ENCODE results near the gene FBXW12.
"Not testable (repeated sequence)": the region's sequence is repeated elsewhere in the genome, so short reads cannot be mapped to it uniquely, and the experiment has no call there.

The FBXW12 gene, protein sequence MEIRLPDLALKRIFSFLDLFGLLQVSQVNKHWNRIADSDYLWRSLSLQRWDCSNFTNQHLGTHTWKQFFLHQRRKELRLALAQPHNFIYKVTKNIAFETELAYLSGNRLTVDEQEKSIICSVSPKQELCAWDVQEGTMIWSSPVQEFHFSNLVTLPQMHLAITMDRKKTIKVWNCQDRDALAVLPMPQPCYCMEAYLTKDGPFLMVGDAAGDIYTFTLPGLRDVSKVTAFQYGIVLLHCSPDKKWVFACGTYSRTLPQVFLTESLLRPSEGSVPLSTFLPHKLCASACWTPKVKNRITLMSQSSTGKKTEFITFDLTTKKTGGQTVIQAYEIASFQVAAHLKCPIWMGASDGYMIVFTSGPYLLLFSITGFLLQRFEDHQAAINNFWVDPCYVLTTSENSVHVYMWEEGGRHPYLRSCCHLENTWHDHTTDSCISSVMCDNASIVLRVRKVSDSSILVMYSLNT

GRCh38 chr3:48371651-48372376, at the start of gene FBXW12:
FBXW12 (plus strand) TSS chr3:48372219; CDS start chr3:48372768, 549 bp downstream.
- no peak for DNase-seq

GRCh38 chr3:48331706-48332435, 40.1 kb upstream of the FBXW12 start:
- not testable (repeated sequence) for DNase-seq

DNA sequence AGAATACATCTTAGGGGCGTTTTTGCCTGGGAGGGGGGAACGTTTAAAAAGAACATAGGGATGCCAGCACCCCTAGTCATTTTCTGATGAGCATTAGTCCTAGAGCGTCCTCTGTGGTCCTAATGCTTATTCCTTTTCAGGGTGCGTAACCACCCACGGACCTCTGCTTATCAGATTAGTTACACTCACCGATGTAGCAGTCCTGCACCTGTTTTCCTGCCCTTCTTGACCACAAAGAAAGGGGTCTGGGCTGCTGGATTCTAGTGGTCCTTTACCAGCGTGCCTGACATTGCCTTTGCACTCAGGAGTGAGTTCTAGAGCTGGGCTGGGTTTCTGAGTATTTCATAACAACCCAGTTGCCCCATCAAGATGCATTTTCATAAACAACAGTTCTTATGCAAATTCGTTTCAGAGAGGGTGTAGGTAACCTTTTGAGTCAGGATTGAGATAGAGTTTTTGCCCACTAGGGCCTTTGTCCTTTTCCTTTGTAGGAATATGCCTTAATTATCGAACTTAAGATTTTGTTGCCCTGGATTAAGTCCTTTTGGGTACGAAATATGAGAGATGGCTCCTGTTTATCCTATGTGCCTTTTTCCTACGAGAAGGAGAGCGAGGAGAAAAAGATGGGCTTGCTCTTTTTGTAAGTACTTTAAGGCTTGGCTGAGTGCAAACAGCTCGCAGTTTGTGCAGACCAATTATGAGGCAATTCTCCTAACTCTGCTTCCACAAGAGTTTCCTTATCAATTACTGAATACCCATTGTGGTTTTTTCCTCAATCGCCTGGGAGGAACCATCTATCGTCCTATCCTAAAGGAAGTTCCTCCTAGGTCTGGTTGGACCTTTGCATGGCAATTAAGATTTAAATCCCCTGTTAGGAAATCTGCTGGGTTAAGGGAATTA, 38.4 kb upstream of the FBXW12 start, which contains the start of gene SPINK8:
Gene SPINK8 (minus strand): TSS at position 316 of the 900 bp plus-strand sequence. CDS start 5,320 bp downstream, outside the sequence.
- not testable (repeated sequence) for DNase-seq

- no peak for DNase-seq
Measured at GRCh38 chr3:48334605-48335004, 37.4 kb upstream of the FBXW12 start.

DNA sequence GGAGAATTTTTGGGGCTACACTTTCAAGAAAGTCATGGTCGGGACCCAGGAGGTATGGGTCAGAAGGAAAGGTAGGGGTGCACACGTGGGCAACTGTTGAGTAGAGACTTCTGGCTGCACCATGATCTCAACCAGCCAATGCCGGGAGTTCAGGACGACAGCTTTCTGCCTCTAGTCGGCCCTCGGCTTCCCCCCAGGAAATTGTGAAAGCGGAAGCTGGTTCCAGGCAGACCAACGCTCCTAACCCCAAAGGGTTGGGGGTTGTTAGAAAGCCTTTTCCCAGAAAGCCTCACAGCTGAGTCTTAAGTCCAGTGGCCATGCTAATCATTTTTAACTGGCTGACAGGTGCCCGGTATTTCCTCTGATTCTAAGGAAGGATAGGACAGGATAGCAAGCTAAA, 36.7 kb upstream of the FBXW12 start:
- not testable (repeated sequence) for DNase-seq

- DNase-seq: not testable (repeated sequence)
Measured at GRCh38 chr3:48337536-48337935, 34.5 kb upstream of the FBXW12 start.

- DNase-seq: no peak
Measured at GRCh38 chr3:48338635-48339034, 33.4 kb upstream of the FBXW12 start.

- DNase-seq: no peak
Measured at GRCh38 chr3:48343432-48343831, 28.6 kb upstream of the FBXW12 start.

GRCh38 chr3:48344867-48345507, 27.0 kb upstream of the FBXW12 start:
- no peak for DNase-seq

DNA sequence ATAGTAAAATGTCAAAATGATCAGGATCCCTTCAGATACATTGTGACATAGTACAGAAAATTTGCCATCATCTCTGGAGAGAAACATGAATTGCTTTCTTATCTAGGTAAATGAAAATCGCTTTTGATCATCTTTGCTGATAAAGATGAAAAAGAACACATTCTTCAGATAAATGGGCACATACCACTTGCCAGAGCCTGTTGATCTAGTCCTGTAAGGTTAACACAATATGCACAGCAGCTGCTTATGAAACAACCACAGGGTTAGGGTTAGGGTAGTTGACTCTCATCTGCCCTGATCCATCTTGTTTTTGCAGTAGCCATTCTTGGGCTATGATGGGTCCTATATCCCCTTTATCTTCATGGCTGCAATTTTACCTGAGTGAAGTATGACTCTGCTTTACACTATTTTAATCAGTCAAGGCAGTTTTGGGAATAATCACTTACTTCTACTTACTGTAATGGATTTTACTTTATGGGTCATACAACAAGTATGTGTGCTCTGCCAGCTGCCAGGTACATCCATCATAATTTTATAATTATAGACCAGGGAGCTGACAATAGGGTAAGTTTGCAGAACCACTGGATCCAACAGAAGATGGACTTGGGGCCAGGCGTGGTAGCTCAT, 26.0 kb upstream of the FBXW12 start:
- no peak for DNase-seq

DNA sequence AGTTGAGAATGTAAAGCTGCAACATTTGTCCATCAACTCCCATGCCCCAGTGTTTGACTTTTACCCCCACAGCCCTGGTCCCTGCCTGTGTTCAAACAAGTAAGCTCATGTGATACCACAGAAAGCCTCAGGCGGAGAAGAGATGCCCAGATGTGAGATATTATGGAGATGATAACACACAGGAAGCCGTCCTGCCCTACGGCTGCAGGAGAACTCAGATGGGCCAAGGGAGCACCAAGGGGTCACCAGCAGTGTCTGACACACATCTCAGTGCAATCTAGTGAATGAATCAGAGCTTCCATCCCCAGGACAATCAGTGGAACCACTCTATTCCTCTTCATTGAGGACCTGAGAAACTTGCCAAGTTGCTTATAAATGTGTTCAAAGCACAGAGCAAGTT, 24.5 kb upstream of the FBXW12 start:
- DNase-seq: no peak

DNA sequence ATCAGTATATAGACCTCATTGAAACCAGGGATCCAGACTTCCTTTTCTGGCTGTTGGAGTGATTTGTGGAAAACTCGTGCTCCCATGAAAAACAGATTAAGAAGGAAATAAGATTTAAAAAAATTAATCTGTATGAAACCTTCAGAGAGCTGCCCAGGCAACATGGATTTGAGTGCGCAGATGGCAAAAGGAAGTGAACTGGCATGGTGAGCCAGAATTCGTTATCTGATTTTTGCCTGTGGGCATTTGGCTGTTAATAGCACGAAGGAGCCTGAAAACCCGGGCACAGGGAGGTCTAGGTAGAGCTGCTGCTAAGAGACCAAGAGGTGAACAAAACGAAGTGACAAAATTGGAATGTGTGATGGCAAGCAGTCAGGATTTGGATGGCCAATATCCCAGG, 19.5 kb upstream of the FBXW12 start:
- DNase-seq: no peak

- DNase-seq: no peak
Measured at GRCh38 chr3:48353987-48354386, 18.0 kb upstream of the FBXW12 start.

- DNase-seq: no peak
Measured at GRCh38 chr3:48356419-48356818, 15.6 kb upstream of the FBXW12 start.

DNA sequence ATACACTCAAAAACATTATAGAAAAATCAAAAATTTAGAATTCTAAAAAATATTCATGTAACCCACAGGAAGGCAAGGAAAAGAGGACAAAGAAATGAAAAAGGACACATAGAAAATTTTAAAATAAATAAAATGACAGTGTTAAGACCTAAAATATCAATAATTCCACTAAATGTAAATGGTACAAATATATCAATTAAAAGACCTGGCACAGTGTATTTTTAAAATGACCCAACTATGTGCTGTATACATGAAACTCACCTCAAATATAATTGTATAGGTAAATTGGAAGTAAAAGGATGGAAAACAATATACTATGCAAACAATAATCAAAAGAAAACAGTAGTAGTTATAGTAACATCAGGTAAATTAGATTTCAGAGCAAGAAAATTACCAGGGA, 10.1 kb upstream of the FBXW12 start:
- DNase-seq: no peak

DNA sequence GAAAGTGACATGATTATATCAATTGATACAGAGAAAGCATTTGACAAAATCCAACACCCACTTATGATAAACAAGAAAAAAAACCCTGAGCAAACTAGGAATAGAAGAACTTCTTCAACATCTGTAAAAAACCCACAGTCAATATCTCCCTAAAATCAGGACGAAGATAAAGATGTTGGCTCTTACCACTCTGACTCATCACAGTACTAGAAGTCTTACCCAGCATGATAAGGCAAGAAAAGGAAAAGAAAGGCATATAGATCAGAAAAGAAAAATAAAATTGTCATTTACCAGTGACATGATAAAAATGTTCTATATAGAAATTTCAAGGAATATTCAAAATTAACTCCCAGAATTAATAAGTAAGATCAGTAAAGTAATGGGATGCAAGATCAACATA, 7.2 kb upstream of the FBXW12 start:
- DNase-seq: no peak

DNA sequence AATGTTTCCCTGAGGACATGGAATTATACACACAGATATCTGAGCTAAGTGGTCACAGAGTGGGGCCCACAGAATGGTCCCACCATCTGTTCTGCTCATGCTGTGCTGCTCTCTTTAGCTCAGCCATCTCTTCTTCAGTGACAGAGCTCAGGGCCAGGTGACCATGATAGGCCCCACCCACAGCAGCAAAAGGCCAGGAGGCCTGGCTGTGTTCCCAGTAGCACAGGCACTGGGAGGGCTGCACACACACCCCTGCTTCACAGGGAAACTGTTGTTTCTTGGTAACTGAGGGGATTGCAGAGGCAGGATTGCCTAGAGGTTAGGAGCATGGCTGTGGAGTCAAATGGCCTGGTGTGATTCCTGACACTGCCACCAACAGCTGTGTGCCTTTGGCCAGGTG, 4.8 kb upstream of the FBXW12 start:
- no peak for DNase-seq

DNA sequence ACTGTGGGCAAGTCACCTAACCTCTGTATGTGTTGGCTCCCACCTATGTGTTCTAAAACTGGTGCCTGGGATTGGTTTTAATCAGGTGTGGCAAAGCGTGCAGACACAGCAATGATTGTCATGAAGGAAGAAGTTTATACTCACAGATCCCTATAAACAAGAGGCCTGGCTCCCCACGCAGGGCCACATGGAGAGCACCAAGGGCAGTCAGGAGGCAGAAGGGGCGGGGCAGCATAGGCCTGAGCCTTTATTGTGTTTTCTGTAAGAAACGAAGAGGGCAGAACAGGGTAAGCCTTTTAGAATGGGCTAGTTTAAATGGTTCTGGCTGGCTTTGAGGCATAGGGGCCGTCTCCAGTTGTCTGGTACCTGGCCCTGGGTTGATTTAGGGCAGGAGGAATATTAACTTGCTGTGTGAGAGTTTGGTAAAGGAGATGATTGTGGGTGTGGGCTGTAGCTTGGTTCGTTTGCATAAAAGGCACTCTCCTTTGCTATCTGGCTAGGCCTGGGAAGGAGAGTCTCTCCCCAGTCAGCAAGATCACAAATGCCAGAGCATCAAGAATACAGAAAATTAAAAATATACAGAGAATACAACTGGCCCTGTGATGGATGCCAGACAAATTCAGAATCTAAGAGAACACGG, 2.2 kb upstream of the FBXW12 start:
- DNase-seq: no peak

DNA sequence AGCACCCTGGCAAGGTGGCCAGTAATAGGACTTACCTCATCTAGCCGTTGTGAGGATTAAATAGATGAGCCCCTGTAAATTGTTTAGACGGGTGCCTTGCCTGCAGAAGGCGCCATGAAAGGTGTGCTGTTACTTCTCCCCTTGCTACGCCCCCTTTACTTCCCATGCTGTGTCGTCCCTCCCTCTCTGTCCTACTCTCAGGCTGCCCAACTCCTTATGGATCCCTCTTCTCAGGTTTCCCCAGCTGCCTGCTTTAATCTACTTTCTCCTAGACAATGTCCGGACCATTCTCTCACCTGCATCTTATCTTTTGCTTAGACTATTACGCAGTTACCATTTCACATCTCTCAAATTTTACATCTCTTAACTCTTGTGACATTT, 1.7 kb upstream of the FBXW12 start:
- DNase-seq: no peak

DNA sequence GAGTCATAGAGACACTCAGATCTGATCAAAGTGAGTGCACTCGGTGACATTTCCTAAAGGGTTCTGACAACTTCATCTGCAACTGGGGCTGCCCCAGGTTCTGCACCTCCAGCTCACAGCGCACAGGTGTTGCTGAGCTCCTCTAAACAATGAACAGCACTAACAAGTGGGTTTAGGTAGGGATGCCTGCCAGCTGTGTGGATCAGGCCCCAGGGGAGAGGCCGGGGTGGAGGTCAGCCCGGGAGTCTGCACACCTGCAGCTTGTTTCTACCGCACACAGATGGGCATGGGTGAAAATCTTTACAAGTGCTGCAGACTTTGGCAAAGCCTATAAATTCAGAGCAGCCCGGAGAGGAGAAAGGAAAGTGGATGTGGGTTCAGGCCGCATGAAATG, 355 bp downstream of the FBXW12 start:
- no peak for DNase-seq
